ENCODE data around the gene DNAJB14. TPM values are rescaled to one million over a fixed set of nuclear protein-coding genes. Genes with fewer than 3 reads are reported as not detected.

The DNAJB14 gene
- total and polyA plus RNA-seq, 4 donors = 15.3 to 90.8 (median 33.3) TPM

- Histone ChIP-seq H3K27ac (ENCODE audit: low read depth in 1 of 2, low read length in 1 of 2) (no peak overlapping the region), H3K27me3 (ENCODE audit: control insufficient read depth in 3 of 3, insufficient read depth in 3 of 3, low read length in 2 of 3) (no peaks in the 10 kb centered on the region), H3K9ac (ENCODE audit: insufficient read depth in 1 of 2, low read length in 2 of 2) (no peak overlapping the region), H3K4me3 (no peak overlapping the region), H3K4me1 (ENCODE audit: control insufficient read depth in 5 of 5, insufficient read depth in 5 of 5, low read length in 5 of 5) (peaks cover 0 to 5% (median 0%) of the 10 kb centered on the region in 5 donors), H3K36me3 (ENCODE audit: control insufficient read depth in 4 of 4, insufficient read depth in 4 of 4, low read length in 4 of 4) (peaks cover 10 to 21% (median 15%) of the 10 kb centered on the region in 4 donors), H3K9me3 (ENCODE audit: control insufficient read depth in 4 of 4, insufficient read depth in 3 of 4, low read length in 3 of 4) (no peaks in the 10 kb centered on the region)
- DNase-seq (peak; percentile 28 to 84 (median 80)), ATAC-seq (ENCODE audit: insufficient read depth, low FRiP score) (no peak)
- TF ChIP-seq, protein P1, sequence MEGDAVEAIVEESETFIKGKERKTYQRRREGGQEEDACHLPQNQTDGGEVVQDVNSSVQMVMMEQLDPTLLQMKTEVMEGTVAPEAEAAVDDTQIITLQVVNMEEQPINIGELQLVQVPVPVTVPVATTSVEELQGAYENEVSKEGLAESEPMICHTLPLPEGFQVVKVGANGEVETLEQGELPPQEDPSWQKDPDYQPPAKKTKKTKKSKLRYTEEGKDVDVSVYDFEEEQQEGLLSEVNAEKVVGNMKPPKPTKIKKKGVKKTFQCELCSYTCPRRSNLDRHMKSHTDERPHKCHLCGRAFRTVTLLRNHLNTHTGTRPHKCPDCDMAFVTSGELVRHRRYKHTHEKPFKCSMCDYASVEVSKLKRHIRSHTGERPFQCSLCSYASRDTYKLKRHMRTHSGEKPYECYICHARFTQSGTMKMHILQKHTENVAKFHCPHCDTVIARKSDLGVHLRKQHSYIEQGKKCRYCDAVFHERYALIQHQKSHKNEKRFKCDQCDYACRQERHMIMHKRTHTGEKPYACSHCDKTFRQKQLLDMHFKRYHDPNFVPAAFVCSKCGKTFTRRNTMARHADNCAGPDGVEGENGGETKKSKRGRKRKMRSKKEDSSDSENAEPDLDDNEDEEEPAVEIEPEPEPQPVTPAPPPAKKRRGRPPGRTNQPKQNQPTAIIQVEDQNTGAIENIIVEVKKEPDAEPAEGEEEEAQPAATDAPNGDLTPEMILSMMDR (IDR thresholded peaks at IDR 0.05; ENCODE audit: control extremely low read depth, extremely low read depth) = no peak
- WGBS, 2 donors = 76 to 83% methylated on average over 2 of the region's 2 CpGs
Measured at GRCh38 chr4:99885063-99885664, 61.3 kb downstream of the DNAJB14 start.

DNA sequence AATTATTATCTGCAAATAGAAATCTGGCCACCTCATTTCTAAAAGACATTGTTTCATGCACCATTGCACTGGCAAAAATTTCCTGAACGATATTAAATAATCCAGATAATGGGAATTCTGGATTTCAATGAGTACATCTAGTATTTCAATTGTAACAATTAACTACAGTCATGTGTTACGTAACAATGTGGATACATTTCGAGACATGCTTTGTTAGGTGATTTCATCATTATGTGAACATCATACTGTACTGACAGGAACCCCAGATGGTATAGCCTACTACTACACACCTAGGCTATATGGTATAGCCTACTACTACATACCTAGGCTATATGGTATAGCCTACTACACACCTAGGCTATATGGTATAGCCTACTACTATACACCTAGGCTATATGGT lies 67.0 kb downstream of the DNAJB14 start:
- DNase-seq (no peak), ATAC-seq (ENCODE audit: insufficient read depth, low FRiP score) (no peak)
- Histone ChIP-seq H3K27me3 (ENCODE audit: control insufficient read depth in 3 of 3, insufficient read depth in 3 of 3, low read length in 2 of 3) (no peaks in the 10 kb centered on the region), H3K9ac (ENCODE audit: insufficient read depth in 1 of 2, low read length in 2 of 2) (no peak overlapping the region), H3K4me1 (ENCODE audit: control insufficient read depth in 5 of 5, insufficient read depth in 5 of 5, low read length in 5 of 5) (no peaks in the 10 kb centered on the region), H3K27ac (ENCODE audit: low read depth in 1 of 2, low read length in 1 of 2) (no peak overlapping the region), H3K36me3 (ENCODE audit: control insufficient read depth in 4 of 4, insufficient read depth in 4 of 4, low read length in 4 of 4) (peaks cover 12 to 26% (median 17%) of the 10 kb centered on the region in 4 donors), H3K4me3 (no peak overlapping the region), H3K9me3 (ENCODE audit: control insufficient read depth in 4 of 4, insufficient read depth in 3 of 4, low read length in 3 of 4) (no peaks in the 10 kb centered on the region)
- WGBS, 2 donors = 57 to 84% methylated on average over 3 of the region's 3 CpGs
- TF ChIP-seq, protein P1 (IDR thresholded peaks at IDR 0.05; ENCODE audit: control extremely low read depth, extremely low read depth) = no peak

DNA sequence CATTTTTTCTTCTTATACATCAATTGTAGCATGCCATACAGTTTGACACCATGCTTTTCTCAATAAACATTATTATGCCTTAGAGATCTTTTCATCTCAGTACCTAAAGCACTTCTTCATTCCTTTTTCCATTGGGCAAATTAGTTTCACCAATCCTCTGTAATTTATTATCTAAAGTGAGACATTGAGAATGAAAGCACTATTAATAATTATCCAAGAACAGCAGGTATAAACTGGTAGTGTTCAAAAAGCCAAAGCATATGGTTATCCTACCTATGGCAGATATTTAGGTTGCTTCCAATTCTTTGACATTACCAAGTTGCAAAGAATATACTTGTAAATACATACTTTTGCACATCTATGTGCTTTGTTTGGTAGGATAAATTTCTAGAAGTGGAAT lies 67.8 kb downstream of the DNAJB14 start:
- Histone ChIP-seq H3K36me3 (ENCODE audit: control insufficient read depth in 4 of 4, insufficient read depth in 4 of 4, low read length in 4 of 4) (peaks cover 12 to 26% (median 17%) of the 10 kb centered on the region in 4 donors), H3K9me3 (ENCODE audit: control insufficient read depth in 4 of 4, insufficient read depth in 3 of 4, low read length in 3 of 4) (no peaks in the 10 kb centered on the region), H3K27me3 (ENCODE audit: control insufficient read depth in 3 of 3, insufficient read depth in 3 of 3, low read length in 2 of 3) (no peaks in the 10 kb centered on the region), H3K4me3 (no peak overlapping the region), H3K4me1 (ENCODE audit: control insufficient read depth in 5 of 5, insufficient read depth in 5 of 5, low read length in 5 of 5) (no peaks in the 10 kb centered on the region), H3K9ac (ENCODE audit: insufficient read depth in 1 of 2, low read length in 2 of 2) (no peak overlapping the region), H3K27ac (ENCODE audit: low read depth in 1 of 2, low read length in 1 of 2) (no peak overlapping the region)
- DNase-seq (no peak), ATAC-seq (ENCODE audit: insufficient read depth, low FRiP score) (no peak)
- TF ChIP-seq, protein P1 (IDR thresholded peaks at IDR 0.05; ENCODE audit: control extremely low read depth, extremely low read depth) = no peak

- Histone ChIP-seq H3K27ac (ENCODE audit: low read depth in 1 of 2, low read length in 1 of 2) (no peak overlapping the region), H3K4me3 (no peak overlapping the region), H3K4me1 (ENCODE audit: control insufficient read depth in 5 of 5, insufficient read depth in 5 of 5, low read length in 5 of 5) (no peaks in the 10 kb centered on the region), H3K36me3 (ENCODE audit: control insufficient read depth in 4 of 4, insufficient read depth in 4 of 4, low read length in 4 of 4) (peaks cover 12 to 25% (median 16%) of the 10 kb centered on the region in 4 donors), H3K9me3 (ENCODE audit: control insufficient read depth in 4 of 4, insufficient read depth in 3 of 4, low read length in 3 of 4) (no peaks in the 10 kb centered on the region), H3K9ac (ENCODE audit: insufficient read depth in 1 of 2, low read length in 2 of 2) (no peak overlapping the region), H3K27me3 (ENCODE audit: control insufficient read depth in 3 of 3, insufficient read depth in 3 of 3, low read length in 2 of 3) (no peaks in the 10 kb centered on the region)
- DNase-seq (no peak), ATAC-seq (ENCODE audit: insufficient read depth, low FRiP score) (no peak)
- TF ChIP-seq, protein P1 (IDR thresholded peaks at IDR 0.05; ENCODE audit: control extremely low read depth, extremely low read depth) = no peak
- 96 to 97% methylated on average over 3 of the region's 3 CpGs for WGBS, 2 donors
Measured at GRCh38 chr4:99876946-99877345, 69.5 kb downstream of the DNAJB14 start.

Data from lung (tissue), 12 donors.